OCI-M1 (cell line): ENCODE measurements around the gene KDM2A.
"Not testable (repeated sequence)": the region's sequence is repeated elsewhere in the genome, so short reads cannot be mapped to it uniquely, and the experiment has no call there.

Source experiments
- DNase-seq: peaks from one replicate; lab custom pipeline; 2025; lab: John Stamatoyannopoulos, UW

The KDM2A gene

DNA sequence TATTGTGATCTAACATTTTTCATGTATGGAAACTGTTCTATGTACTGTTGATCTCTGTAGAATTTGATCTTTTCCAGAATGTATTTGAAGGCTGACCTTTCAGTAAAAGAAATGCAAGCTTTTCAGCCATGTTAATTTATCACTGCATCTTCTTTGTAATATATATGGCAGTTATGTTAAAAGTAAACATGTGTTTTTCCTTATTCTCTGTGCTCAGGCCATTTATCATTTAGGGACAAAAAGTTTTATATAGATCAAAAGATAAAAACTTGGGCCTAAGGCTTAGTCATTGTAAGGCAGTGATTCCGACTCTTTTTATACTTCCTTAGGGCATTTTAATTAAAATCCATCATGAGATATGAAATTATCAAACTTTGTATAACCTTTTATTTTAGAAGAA lies 48.7 kb downstream of the KDM2A start:
- no peak for DNase-seq

DNA sequence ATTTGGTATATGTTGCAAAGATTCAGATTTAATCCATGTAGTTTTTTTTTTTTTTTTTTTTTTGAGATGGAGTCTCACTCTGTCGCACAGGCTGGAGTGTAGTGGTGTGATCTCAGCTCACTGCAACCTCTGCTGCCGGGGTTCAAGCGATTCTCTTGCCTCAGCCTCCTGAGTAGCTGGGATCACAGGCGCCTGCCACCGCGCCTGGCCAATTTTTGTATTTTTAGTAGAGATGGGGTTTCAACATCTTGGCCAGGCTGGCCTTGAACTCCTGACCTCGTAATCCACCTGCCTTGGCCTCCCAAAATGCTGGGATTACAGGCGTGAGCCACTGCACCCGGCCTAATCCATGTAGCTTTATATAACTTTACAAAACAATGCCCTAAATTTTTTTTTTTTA lies 49.8 kb downstream of the KDM2A start:
- DNase-seq = not testable (repeated sequence)

DNA sequence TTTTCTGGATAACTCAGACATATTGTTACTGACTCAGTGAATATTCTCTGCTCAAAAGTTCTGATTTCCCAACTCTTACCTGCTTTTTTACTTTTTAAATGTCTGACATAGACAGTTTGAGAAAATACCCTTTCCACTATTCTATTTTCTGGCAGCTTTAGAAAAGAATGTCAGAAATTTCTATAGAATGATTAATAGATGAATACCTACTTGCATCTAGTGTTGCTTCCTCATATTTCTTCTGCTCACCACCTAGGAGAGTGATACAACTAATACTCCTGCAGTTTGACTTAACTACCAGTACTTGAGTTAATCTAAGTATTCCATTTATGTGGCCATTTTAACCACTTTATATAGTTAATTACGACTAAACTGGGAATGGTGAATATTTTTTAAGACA lies 55.2 kb downstream of the KDM2A start:
- no peak for DNase-seq

DNA sequence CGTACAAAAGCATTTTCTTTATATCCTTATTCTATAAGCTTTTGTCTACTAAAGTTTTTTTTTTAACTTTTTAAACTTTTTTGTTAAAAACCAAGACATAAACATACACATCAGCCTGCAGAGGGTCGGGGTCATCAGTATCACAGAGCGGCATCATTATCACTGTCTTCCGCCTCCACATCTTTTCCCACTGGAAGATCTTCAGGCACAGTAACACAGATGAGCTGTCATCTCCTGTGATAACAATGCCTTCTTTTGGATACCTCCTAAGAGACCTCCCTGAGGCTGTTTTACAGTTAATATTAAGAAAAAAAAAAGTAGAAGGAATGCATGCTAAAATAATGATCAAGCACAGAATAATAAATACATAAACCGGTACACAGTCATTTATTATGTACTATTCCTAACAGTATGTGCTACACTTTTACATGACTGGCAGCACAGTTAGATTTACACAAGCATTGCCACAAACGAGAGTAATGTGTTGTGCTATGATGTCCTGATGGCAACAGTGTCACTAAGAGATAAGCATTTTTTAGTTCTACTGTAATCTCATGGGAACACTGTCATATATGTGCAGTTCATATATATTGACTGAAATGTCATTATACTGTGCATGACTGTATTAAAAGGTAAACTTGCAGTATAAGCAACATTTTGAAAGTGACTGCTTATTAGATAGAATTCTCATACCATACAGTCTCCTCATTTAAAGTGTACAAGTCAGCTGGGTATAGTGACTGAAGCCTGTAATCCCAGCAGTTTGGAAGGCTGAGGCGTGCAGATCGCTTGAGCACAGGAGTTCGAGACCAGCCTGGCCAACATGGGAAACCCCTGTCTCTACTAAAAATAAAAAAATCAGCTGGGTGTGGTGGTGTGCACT lies 58.6 kb downstream of the KDM2A start:
- peak; percentile 27 for DNase-seq

DNA sequence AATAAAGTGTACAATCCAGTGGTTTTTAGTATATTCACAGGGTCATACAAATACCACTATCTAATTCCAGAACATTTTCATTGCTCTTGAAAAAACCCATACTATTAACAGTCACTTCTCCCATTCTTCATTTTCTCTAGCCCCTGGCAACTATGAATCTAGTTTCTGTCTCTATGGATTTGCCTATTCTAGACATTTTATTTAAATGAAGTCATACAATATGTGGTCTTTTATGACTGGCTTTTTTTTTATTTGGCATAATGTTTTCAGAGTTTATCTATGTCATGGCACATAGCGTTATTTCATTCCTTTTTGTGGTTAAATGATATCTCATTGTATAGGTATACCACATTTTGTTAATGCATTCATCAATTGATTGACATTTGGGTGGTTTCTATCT lies 59.4 kb downstream of the KDM2A start:
- no peak for DNase-seq

DNA sequence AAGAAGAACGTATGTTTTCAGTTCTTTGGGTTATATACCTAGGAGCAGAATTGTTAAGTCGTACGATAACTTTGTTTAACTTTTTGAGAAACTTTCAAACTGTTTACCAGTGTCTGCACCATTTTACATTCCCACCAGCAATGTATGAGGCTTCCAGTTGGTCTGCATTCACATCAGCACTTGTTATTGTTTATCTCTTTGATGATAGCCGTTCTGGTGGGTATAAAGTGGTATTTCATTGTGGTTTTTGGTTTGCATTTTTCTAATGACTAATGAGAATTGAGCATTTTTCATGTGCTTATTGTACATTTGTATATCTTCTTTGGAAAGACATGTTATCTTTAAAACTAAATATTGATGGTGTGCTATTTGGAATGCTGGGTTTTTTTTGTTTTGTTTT lies 59.8 kb downstream of the KDM2A start:
- DNase-seq = no peak

DNA sequence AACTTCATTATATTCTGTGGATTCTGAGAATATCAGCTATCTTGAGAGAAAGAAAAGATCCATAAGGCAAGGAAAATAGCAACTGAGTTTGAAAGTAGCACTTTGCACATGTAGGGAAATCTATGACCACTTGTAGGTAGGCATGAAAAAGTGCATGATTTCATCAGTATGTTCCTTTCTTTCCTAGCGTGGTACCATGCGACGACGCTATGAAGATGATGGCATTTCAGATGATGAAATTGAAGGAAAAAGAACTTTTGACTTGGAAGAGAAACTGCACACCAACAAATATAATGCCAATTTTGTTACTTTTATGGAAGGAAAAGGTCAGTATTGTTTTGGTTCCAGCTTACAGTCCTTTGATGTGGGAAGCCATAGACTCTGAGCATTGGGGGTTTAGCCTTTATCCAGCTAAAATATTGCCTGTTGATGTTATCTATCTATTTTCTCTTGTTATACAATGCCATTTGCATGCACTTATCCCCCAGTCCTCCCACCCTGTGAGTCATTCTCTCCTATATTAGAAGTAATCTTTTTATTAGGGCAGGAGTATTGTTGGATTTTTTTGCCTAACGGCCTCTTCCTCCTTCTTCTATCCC lies 60.9 kb downstream of the KDM2A start:
- DNase-seq = no peak

DNA sequence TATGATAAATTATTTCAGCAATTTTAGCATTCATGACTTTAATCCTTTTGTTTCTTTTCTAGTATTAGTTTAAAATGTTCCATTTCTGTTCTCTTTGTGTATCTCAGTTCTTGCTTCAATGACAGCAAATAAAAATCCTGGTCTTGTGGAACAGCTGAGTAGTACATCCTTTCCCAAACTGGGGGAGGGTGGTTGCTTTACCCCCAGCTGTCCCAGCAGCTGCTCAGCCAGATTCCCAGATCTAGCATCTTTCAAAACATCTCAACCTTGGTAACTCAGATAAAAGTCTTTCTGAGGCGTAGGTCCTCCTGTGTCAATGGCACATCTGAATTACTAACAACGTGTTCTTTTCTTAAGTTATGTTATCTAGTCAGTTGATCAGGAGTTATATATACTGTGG lies 75.0 kb downstream of the KDM2A start:
- DNase-seq = no peak

DNA sequence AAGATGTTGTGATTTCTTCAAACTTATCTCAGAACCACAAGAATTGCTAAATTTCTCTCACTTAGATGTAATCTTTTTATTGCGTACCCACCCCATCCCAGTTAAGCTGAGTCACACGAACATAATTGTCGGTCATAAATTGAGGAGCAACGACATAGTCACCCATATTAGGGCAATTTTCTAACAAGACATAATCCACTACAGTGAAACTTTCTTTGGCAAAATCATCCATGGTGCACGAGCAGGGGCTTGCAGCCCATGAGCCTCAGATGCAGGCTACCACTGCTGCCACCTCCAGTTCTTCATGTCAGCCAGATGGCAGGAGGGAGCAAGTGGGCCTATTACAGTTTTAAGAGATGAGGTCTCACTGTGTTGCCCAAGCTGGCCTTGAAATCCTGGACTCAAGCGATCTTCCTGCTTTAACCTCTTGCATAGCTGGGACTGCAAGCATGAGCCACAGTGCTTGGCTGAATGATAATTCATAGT lies 77.0 kb downstream of the KDM2A start:
- DNase-seq = no peak

DNA sequence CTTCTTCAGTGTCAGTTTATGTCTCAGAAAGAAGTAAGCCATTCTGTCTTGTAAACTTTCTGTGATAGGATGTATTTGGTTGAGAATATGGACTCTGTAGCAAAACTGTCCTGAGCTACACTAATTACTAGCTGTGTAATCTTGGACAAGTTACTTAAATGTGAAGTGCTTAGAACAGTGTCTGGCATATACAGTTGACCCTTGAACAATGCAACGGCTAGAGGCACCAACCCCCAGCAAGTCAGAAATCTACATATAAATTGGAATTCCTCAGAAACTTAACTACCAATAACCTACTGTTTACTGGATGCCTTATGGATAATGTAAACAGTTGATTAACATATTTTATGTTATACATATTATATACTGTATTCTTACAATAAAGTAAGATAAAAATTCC lies 78.5 kb downstream of the KDM2A start:
- DNase-seq = no peak

DNA sequence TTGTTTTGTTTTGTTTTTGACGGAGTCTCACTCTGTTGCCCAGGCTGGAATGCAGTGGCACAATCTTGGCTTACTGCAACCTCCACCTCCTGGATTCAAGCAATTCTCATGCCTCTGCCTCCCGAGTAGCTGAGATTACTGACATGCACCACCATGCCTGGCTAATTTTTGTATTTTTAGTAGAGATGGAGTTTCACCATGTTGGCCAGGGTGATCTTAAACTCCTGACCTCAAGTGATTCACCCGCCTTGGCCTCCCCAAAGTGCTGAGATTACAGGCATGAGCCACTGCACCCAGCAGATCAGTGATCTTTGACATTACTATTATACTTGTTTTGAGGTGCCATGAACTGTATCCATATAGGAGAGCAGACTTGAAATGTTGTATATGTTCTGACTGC lies 79.7 kb downstream of the KDM2A start:
- DNase-seq = not testable (repeated sequence)

DNA sequence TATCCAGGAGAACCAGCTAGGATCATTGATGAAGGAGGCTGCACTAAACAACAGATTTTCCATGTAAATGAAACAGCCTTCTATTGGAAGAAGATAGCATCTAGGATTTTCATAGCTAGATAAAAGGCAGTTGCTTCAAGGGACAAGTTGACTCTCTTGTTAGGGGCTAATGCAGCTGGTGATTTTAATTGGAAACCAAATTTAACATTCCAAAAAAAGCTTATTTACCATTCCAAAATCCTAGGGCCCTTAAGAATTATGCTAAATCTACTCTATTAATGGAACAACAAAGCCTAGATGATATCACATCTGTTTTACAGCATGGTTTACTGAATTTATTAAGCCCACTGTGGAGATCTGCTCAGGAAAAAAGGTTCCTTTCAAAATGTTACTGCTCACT lies 80.7 kb downstream of the KDM2A start:
- DNase-seq = no peak

DNA sequence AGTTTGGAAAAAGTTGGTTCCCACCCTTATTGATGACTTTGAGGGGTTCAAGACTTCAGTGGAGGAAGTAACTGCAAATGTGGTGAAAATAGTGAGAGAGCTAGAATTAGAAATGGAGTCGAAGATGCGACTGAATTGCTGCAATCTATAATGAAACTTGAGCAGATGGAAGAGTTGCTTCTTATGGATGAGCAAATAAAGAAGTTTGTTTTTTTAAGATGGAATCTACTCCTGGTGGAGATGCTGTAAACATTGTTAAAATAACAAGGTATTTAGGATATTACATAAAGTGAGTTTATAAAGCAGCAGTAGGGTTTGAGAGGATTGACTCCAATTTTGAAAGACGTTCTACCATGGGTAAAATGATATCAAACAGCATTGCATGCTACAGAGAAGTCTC lies 83.0 kb downstream of the KDM2A start:
- DNase-seq = no peak

DNA sequence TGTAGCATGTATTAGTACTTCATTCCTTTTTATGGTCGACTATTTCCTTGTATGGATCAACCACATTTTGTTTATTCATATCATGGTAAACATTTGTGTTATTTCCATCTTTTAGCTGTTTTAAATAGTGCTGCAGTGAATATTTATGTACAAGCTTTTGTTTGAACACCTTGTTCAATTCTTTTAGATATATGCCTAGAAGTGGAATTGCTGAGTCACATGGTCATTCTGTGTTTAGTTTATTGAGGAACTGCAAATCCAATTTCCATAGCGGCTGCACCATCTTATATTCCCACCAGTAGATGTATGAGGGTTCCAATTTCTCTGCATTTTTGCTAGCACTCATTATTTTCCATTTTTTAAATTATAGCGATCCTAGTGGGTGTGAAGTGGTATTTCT lies 85.8 kb downstream of the KDM2A start:
- DNase-seq = no peak

DNA sequence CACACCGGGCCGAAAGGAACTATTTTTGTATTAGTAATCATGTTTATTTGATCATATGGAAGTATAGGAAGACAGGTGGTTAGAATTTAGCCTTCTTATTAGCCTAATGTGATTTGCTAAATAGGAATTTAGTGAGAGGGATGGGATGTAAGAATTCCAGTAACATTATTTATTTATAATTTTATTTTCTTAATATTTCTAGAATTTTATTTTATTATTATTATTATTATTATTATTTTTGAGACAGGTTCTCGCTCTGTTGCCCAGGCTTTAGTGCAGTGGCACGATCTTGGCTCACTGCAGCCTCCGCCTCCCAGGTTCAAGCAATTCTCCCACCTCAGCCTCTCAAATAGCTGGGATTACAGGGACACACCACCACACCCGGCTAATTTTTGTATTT lies 90.2 kb downstream of the KDM2A start:
- DNase-seq = not testable (repeated sequence)

DNA sequence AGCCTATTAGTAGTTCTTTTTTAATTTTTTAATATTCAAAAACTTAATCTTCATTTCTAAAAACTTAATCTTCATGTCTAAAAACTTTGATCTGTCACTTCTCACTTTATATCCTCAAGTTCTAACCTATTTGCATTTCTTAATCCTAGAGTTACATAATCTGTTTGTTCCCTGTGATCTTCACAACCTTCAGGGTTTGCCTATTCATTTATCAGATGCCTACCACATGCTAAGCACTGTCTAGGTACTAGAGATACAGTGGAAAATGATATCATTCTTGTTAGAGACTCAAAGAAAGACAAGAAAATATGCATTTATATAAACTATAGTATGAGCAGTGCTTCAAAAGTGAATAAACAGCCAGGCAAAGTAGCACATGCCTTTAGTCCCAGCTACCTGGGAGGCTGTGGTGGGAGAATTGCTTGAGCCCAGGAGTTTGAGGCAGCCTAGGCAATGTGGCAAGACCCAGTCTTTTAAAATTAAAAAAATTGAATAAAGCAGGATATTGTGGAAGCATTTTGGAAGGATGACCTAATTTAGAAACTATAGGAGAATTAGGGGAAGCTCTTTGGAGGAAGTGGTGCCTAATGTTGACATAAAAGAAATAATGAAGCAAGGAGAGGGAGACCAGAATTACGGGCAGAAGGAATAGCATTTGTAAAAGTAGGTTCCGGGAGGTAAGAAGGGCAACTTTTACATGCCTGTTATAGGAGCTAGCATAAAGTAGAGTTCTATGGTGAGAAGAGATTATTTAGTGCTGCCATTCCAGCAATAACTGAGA lies 92.8 kb downstream of the KDM2A start:
- peak; percentile 57 for DNase-seq

DNA sequence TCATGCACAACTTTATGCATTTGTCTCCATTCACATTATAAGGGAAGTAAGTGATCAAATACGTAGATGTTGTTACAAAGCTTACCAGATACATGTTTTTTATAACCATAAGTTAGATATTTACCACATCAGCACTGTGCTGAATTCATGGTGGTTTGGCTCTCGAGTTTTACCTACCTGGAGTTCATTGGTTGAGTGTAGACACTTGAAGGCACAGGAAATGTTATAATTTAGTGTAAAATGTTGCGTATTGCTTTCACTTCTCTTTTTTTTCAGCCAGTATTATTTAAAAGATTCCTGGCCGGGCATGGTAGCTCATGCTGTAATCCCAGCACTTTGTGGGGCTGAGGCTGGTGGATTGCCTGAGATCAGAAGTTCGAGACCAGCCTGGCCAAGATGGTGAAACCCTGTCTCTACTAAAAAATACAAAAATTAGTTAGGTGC lies 94.1 kb downstream of the KDM2A start:
- DNase-seq = no peak

DNA sequence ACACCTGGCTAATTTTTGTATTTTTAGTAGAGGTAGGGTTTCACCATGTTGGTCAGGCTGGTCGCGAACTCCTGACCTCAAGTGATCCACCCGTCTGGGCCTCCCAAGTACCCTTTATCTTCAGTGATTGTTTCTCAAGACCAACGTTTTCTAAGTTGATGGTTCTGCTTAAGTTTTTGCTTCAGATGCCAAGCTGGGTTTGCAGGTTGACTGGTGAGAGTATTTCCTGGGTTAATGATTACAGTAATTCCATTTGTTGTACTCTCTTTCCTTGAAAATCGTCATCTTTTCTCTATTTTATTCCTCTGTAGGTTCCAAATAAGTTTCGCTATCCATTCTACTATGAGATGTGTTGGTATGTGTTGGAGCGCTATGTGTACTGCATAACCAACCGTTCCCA lies 108.7 kb downstream of the KDM2A start:
- no peak for DNase-seq

DNA sequence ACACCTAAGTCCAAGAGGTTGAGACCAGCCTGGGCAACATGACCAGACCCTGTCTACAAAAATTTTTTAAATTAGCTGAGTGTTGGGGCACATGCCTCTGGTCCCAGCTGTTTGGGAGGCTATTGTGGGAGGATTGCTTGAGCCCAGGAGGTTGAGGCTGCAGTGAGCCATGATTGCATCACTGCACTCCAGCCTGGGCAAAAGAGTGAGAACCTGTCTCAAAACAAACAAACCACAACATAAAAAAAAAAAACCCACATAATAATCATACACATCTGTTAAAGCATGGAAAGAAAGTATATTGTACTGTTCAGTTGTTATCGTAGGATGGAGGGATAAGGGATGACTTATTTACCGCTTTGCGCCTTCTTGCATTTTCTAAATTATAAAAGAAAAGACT lies 111.3 kb downstream of the KDM2A start:
- peak; percentile 3 for DNase-seq

DNA sequence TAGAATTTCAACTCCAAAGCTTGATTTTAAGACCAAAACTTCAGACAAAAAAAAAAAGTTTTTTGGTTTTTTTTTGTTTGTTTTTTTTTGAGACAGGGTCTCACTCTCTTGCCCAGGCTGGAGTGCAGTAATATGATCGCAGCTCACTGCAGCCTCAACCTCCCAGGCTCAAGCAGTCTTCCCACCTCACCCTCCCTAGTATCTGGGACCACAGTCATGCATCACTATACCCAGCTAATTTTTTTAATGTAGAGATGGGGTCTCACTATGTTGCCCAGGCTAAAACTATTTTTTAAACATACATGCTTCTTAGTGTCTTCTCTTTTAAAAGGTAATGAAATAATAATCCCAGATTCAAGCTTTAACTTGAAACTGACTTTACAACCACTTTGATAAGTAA lies 111.8 kb downstream of the KDM2A start:
- DNase-seq = no peak

DNA sequence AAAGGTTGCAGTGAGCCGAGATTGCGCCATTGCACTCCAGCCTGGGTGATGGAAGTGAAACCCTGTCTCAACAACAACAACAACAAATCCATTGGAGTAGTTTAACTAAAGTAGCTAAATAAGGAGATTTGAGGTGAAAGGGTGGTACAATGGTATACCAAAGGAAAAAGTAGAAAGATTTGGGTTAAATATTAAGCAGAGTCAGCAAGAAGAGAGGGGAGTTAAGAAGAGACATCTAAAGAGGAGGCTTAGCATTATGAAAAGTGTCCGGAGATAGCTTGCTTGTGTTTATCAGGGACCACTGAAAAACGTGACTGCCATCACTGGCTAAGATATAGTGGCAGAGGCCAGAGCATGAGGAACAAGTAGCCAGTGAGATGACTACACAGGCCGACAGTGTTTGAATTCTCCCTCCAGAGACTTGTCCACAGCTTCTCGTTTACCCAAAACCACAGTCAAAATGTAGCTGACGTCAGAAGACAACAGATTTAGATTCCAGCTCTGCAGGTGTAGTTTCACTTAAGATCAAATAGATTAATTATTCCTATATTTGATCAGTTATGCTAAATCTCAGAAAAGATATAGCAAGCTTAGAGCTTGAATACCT lies 114.6 kb downstream of the KDM2A start:
- DNase-seq = no peak

DNA sequence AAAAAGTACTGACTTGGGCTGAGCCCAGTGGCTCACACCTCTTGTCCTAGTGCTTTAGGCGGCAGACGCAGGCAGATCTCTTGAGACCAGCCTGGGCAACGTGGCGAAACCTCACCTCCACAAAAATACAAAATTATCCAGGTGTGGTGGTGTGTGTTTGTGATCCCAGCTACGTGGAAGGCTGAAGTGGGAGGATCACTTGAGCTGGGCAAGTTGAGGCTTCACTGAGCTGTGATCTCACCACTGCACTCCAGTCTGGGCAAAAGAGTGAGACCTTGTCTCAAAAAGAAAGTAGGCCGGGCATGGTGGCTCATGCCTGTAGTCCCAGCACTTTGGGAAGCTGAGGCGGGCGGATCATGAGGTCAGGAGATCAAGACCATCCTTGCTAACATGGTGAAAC lies 115.5 kb downstream of the KDM2A start:
- DNase-seq = not testable (repeated sequence)
